ENCODE measurements around the gene DDX3X. TPM values are rescaled to one million over a fixed set of nuclear protein-coding genes. Genes with fewer than 3 reads are reported as not detected.

The DDX3X gene
- total RNA-seq, 1 donor from 2014 or later: 490 TPM

GRCh38 chrX:41411222-41411621 is 77.3 kb downstream of the DDX3X start:
- DNase-seq (ENCODE audit: low spot score): peak; percentile 26

- peak; percentile 81 for DNase-seq (ENCODE audit: low spot score)
These were observed 78.5 kb downstream of the DDX3X start for GRCh38 chrX:41412261-41413081.

Other genes starting within 250 kb of the DDX3X start
- gene USP9X, start 248.7 kb upstream of the DDX3X start, total RNA-seq: 97.2 TPM
- not detected for gene NYX, start 113.2 kb downstream of the DDX3X start, total RNA-seq